Activated T-helper 17 cell treated with anti-CD3 and anti-CD28 coated beads, Interleukin-2, amount 50 U/mL, for 72 hours (primary cell): Measurements from ENCODE around the gene STXBP1. TPM values are rescaled to one million over a fixed set of nuclear protein-coding genes. Genes with fewer than 3 reads are reported as not detected.

Experiments used
- ATAC-seq: fragments of 150-1000 bp; cut with Tn5 transposase; replicated peaks from 2 replicates; pipeline ENCODE4 v1.10.0; 2021; ENCODE audit warnings: mild to moderate bottlenecking, moderate library complexity
- H3K27ac Mint-ChIP-seq: one replicate; pipeline ENCODE4 v1.8.0; 2022; ENCODE audit warnings: mixed read lengths
- H3K27me3 Mint-ChIP-seq: one replicate; pipeline ENCODE4 v1.8.0; 2022; ENCODE audit warnings: mixed read lengths
- H3K36me3 Mint-ChIP-seq: one replicate; pipeline ENCODE4 v1.8.0; 2022; ENCODE audit warnings: low read depth, mild to moderate bottlenecking, mixed read lengths
- H3K4me1 Mint-ChIP-seq: one replicate; pipeline ENCODE4 v1.8.0; 2022; ENCODE audit warnings: mixed read lengths
- H3K4me3 Mint-ChIP-seq: one replicate; pipeline ENCODE4 v1.8.0; 2022; ENCODE audit warnings: mild to moderate bottlenecking, mixed read lengths
- H3K9me3 Mint-ChIP-seq: one replicate; pipeline ENCODE4 v1.8.0; 2022; ENCODE audit warnings: mixed read lengths
- total RNA-seq, 2 donors: library from RNA; stranded (reverse); gene quantifications; one replicate each; pipeline ENCODE4 v1.2.3, GENCODE V29; 2022

STXBP1 gene
- total RNA-seq, 2 donors from 2014 or later: 14.7 to 17.1 TPM

GRCh38 chr9:127697575-127697974 lies 85.5 kb downstream of the STXBP1 start:
- H3K36me3 Mint-ChIP-seq: no peaks in the 10 kb centered on the region
- H3K27ac Mint-ChIP-seq: no peak overlapping the region
- H3K4me1 Mint-ChIP-seq: peaks cover 13% of the 10 kb centered on the region
- no peaks in the 10 kb centered on the region for H3K9me3 Mint-ChIP-seq
- no peak overlapping the region for H3K4me3 Mint-ChIP-seq
- ATAC-seq: no peak
- no peaks in the 10 kb centered on the region for H3K27me3 Mint-ChIP-seq

DNA sequence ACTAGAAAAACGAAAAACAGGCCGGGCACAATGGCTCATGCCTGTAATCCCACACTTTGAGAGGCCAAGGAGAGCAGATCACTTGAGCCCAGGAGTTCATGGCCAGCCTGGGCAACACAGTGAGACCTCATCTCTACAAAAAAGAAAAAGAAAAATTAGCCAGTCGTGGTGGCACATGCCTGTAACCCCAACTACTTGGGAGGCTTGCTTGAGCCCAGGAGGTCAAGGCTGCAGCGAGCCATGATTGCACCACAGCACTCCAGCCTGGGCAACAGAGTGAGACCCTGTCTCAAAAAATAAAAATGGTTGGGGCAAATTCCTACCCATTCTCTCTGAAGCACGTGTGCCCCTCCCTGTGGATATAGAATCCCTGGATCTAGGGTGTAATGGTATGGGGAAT lies 86.3 kb downstream of the STXBP1 start:
- peak overlapping the region; percentile 19 for H3K4me3 Mint-ChIP-seq
- no peak overlapping the region for H3K27ac Mint-ChIP-seq
- H3K9me3 Mint-ChIP-seq: no peaks in the 10 kb centered on the region
- peaks cover 13% of the 10 kb centered on the region for H3K4me1 Mint-ChIP-seq
- no peak for ATAC-seq
- no peaks in the 10 kb centered on the region for H3K36me3 Mint-ChIP-seq
- no peaks in the 10 kb centered on the region for H3K27me3 Mint-ChIP-seq

GRCh38 chr9:127698985-127699670 lies 87.1 kb downstream of the STXBP1 start:
- peak overlapping the region; percentile 81 for H3K4me3 Mint-ChIP-seq
- no peaks in the 10 kb centered on the region for H3K36me3 Mint-ChIP-seq
- ATAC-seq: peak; percentile 100
- H3K27ac Mint-ChIP-seq: peak overlapping the region; percentile 81
- H3K27me3 Mint-ChIP-seq: no peaks in the 10 kb centered on the region
- H3K4me1 Mint-ChIP-seq: peaks cover 13% of the 10 kb centered on the region
- H3K9me3 Mint-ChIP-seq: no peaks in the 10 kb centered on the region

DNA sequence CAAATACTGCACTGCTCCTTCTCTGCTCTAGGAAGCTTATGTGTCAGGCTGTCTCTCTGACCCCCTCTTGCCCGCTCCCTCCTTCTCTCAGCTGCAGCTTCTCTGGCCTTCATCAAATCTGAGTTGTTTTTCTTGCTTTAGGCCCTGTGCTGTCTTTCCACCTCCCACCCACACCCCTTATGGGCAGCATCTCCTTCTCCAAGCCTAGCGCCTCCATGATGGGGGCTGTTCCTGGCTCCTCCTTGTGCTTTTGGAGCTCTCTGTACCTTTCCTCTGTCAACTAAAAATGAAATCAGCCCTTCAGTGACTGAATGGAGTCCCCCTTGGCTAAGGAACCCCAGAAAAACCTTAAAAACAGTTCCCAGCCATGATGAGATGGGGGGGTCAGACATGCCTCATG lies 88.1 kb downstream of the STXBP1 start:
- Mint-ChIP-seq H3K27ac (no peak overlapping the region), H3K9me3 (no peaks in the 10 kb centered on the region), H3K36me3 (no peaks in the 10 kb centered on the region), H3K4me1 (peaks cover 13% of the 10 kb centered on the region), H3K27me3 (no peaks in the 10 kb centered on the region), H3K4me3 (peak overlapping the region; percentile 81)
- no peak for ATAC-seq

DNA sequence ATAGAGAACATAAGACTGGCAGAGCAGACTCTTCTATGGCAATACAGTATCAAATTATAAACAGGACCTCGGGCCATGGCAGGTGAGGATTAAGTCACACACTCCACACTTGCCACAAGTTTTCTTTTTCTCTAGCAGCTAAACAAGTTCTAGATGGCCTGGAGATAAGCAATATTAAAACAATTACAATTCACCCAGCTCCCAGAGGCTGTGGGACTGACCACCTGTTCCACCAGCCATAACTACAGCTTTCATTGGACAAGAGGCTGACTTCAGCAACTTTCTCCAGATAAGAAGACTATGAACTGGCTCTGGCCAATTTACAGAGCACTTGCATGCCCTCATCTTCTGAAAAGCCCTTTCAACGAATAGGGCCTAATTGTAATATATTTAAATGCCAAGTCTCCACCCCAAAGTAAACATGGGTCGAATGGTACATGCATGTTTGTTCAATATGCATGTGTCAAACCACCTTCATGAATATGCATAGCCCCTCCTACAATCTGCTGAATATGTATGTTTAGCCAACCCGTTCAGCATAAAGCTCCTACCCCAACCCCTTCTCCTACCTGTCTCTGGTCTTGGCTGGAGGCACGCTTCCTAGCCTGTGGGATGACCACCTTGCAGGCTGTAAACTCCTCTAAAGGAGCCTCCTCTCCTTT lies 88.6 kb downstream of the STXBP1 start:
- no peaks in the 10 kb centered on the region for H3K9me3 Mint-ChIP-seq

DNA sequence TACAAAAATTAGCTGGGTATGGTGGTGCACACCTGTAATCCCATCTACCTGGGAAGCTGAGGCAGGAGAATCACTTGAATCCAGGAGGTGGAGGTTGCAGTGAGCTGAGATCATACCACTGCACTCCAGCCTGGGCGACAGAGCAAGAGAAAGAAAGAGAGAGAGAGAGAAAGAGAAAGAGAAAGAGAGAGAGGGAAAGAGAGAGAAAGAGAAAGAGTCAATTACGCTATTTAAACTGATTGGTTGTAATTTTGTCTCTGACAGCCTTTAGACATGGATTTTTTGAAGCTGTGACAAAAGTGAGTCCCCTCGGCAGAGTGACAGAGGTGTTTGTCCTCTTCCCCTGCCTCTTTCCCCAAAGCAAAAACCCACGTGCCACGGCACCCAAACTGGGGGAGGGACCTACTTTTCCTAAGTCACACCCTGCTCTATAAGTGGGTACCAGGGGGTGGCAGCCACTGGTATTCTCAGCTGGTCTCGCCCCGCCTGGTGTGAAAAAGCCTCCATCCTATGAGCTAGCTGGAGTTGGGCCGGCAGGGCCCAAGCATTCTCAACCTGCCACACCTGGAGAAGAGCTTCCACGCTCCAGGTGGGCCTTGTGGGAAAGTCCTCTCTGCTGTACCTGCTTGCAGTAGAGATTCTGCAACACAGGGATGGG lies 91.3 kb downstream of the STXBP1 start:
- H3K4me1 Mint-ChIP-seq: peaks cover 19% of the 10 kb centered on the region
- no peaks in the 10 kb centered on the region for H3K9me3 Mint-ChIP-seq
- ATAC-seq: no peak
- no peak overlapping the region for H3K4me3 Mint-ChIP-seq
- H3K27me3 Mint-ChIP-seq: no peaks in the 10 kb centered on the region
- no peaks in the 10 kb centered on the region for H3K36me3 Mint-ChIP-seq
- peak overlapping the region; percentile 39 for H3K27ac Mint-ChIP-seq

More for the DNA sequence above, 88.6 kb downstream of the STXBP1 start:
- Mint-ChIP-seq H3K27me3 (no peaks in the 10 kb centered on the region), H3K36me3 (no peaks in the 10 kb centered on the region), H3K4me3 (peak overlapping the region; percentile 81), H3K27ac (no peak overlapping the region), H3K4me1 (peaks cover 13% of the 10 kb centered on the region)
- ATAC-seq: no peak

DNA sequence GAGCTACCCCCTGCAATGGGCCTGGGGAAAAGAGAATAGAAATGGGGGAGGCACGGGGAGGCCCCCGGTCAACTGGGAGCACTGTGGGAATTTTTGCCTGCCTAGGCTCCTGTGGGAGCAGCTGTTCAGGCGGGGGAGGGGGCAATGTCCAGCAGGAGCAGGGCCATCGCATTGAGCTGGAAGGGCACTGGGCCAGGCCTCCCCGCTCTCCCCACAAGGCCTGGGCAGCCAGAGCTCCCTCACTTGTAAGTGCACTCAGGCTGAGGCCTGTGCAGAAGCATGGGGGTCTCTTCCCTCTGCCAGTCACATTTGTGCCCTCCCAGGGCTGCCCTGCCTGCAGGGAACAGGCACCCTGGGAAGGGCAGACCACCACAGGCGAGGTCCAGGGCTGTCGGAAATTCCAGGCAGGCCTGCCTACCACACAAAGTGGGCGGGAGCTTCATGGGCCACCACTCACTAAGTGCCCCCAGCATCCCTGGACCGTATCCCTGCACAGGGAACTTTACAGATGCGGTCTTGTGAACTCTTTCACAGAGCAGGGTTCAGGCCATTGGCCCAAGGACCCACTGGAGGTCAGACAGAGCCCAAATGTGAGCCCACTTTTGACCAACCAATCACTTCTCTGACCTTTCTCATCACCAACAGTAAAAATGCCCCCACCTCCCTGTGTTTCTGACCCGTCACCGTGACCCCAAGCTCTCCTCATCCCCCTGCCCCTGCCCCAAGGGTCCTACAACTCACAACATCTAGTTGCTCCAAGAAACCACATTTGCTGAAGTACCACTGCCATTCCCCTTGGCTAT lies 93.7 kb downstream of the STXBP1 start:
- Mint-ChIP-seq H3K27me3 (no peaks in the 10 kb centered on the region), H3K27ac (no peak overlapping the region), H3K9me3 (no peaks in the 10 kb centered on the region), H3K4me3 (no peak overlapping the region), H3K4me1 (peaks cover 6% of the 10 kb centered on the region), H3K36me3 (no peaks in the 10 kb centered on the region)
- no peak for ATAC-seq

DNA sequence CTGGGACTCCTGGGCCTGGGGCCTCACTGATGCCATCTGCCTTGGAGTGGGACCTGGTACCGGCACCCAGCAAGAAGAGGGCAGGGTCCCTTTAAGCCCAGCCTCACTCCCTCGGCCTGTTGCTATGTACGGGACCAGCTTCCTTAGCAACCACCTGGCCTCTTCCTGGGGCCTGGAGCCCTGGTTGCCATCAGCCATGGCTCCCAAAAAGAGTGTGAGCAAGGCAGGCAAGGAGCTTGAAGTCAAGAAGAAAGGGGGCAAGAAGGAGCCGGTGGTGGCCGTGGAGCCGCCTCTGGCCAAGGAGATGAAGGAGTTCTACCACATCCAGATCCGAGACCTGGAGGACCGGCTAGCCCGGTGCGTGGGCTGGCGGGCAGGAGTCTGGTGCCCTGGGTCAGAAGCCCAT lies 94.8 kb downstream of the STXBP1 start, which contains the start of gene CFAP157:
Gene CFAP157, plus strand, starts transcription at position 153 of the 406 bp plus-strand sequence. Its CDS starts 44 bp downstream, at position 197.
- H3K9me3 Mint-ChIP-seq: no peaks in the 10 kb centered on the region
- no peaks in the 10 kb centered on the region for H3K36me3 Mint-ChIP-seq
- peak within 1 kb of the TSS; percentile 26 for H3K4me3 Mint-ChIP-seq

GRCh38 chr9:127707766-127708165 lies 95.7 kb downstream of the STXBP1 start:
- H3K9me3 Mint-ChIP-seq: no peaks in the 10 kb centered on the region
- peak overlapping the region; percentile 75 for H3K27ac Mint-ChIP-seq
- H3K36me3 Mint-ChIP-seq: no peaks in the 10 kb centered on the region
- peaks cover 6% of the 10 kb centered on the region for H3K4me1 Mint-ChIP-seq
- peak overlapping the region; percentile 26 for H3K4me3 Mint-ChIP-seq
- peak; percentile 98 for ATAC-seq
- H3K27me3 Mint-ChIP-seq: no peaks in the 10 kb centered on the region

More for the DNA sequence above, 94.8 kb downstream of the STXBP1 start, which contains the start of gene CFAP157:
- no peak for ATAC-seq
- Mint-ChIP-seq H3K27me3 (no peaks in the 10 kb centered on the region), H3K4me1 (peaks cover 6% of the 10 kb centered on the region), H3K27ac (peak within 1 kb of the TSS; percentile 75)

DNA sequence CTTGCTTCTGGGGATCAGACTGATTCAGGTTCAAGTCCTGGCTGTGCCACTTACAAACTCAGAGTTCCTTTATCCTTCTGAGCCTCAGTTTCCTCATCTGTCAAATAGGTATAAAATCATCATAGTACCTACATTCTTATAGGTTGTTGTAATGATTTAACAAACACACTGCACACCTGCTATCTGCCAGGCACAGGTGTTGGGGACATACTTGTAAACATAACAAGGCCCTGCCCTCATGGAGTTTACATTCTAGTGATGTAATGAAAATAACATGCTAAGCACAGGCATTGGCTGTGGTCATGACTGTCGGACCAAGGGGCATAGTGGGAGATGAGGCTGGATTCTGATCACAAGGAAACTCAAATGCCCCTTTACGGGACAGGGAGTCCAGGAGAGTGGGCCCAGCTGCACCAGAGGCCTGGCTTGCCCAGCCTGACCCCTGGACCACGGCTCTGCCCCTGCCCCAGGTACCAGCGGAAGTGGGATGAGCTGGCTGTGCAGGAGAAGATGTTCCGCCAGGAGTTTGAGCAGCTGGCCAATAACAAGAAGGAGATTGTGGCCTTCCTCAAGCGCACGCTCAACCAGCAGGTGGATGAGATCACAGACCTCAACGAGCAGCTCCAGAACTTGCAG lies 97.0 kb downstream of the STXBP1 start:
- H3K4me3 Mint-ChIP-seq: no peak overlapping the region
- no peaks in the 10 kb centered on the region for H3K9me3 Mint-ChIP-seq
- no peak overlapping the region for H3K27ac Mint-ChIP-seq
- ATAC-seq: no peak
- H3K4me1 Mint-ChIP-seq: peaks cover 6% of the 10 kb centered on the region
- H3K36me3 Mint-ChIP-seq: no peaks in the 10 kb centered on the region
- H3K27me3 Mint-ChIP-seq: no peaks in the 10 kb centered on the region

GRCh38 chr9:127710204-127710783 lies 98.2 kb downstream of the STXBP1 start:
- no peaks in the 10 kb centered on the region for H3K9me3 Mint-ChIP-seq
- H3K27ac Mint-ChIP-seq: no peak overlapping the region
- H3K4me1 Mint-ChIP-seq: peaks cover 6% of the 10 kb centered on the region
- ATAC-seq: no peak
- H3K36me3 Mint-ChIP-seq: peaks cover 1% of the 10 kb centered on the region
- no peak overlapping the region for H3K4me3 Mint-ChIP-seq
- H3K27me3 Mint-ChIP-seq: no peaks in the 10 kb centered on the region

DNA sequence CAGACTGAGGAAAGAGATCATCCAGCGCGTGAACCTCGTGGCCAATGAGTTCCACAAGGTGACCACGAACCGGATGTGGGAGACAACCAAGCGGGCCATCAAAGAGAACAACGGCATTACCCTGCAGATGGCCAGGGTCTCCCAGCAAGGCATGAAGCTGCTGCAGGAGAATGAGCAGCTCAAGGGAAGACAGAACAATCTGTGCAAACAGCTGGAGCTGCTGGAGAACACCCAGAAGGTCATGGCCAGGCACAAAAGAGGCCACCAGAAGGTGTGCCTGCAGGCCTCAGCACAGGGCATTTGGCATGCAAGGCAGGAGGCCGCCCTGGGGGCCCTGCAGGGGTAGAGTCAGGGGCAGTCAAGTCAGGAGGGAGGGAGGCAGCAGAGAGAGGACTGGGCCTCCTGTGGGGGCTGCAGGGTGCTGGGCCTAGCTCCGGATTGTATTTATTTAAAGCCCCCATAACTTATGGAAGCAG lies 99.2 kb downstream of the STXBP1 start:
- Mint-ChIP-seq H3K36me3 (peaks cover 6% of the 10 kb centered on the region), H3K4me3 (no peak overlapping the region), H3K27me3 (no peaks in the 10 kb centered on the region), H3K9me3 (no peaks in the 10 kb centered on the region), H3K27ac (peak overlapping the region; percentile 68), H3K4me1 (peaks cover 15% of the 10 kb centered on the region)
- no peak for ATAC-seq

- H3K27me3 Mint-ChIP-seq: no peaks in the 10 kb centered on the region
- no peaks in the 10 kb centered on the region for H3K9me3 Mint-ChIP-seq
- peaks cover 15% of the 10 kb centered on the region for H3K4me1 Mint-ChIP-seq
- no peak overlapping the region for H3K4me3 Mint-ChIP-seq
- H3K36me3 Mint-ChIP-seq: peaks cover 6% of the 10 kb centered on the region
- no peak for ATAC-seq
- H3K27ac Mint-ChIP-seq: no peak overlapping the region
Observed at GRCh38 chr9:127711831-127712274, 99.8 kb downstream of the STXBP1 start.
